HG03565 (cell line): ENCODE data around the gene NRIP2.

Experiments
- ATAC-seq: cut with Tn5 transposase; IDR thresholded peaks from one replicate; pipeline ENCODE4 v1.9.1; 2021; ENCODE audit warnings: mild to moderate bottlenecking, moderate library complexity; ENCODE audit not compliant: unreplicated experiment

NRIP2 gene

GRCh38 chr12:2851931-2852330, 17.1 kb upstream of the NRIP2 start:
- ATAC-seq = no peak

GRCh38 chr12:2845280-2845679, 10.4 kb upstream of the NRIP2 start:
- no peak for ATAC-seq

- ATAC-seq = no peak
These were observed 10.0 kb upstream of the NRIP2 start for GRCh38 chr12:2844786-2845185.

GRCh38 chr12:2842948-2843347, 8.1 kb upstream of the NRIP2 start:
- no peak for ATAC-seq

- no peak for ATAC-seq
These were observed 6.3 kb upstream of the NRIP2 start for GRCh38 chr12:2841056-2841650.

- no peak for ATAC-seq
These were observed 1.7 kb upstream of the NRIP2 start for GRCh38 chr12:2836574-2836973.

- ATAC-seq = no peak
These were observed 1.0 kb upstream of the NRIP2 start for GRCh38 chr12:2835691-2836403.

GRCh38 chr12:2833810-2834209, 1.0 kb downstream of the NRIP2 start:
- ATAC-seq = no peak

- ATAC-seq = no peak
These were observed 1.5 kb downstream of the NRIP2 start for GRCh38 chr12:2833327-2833726.

GRCh38 chr12:2832550-2833127, 2.2 kb downstream of the NRIP2 start:
- no peak for ATAC-seq

- ATAC-seq = no peak
These were observed 5.6 kb downstream of the NRIP2 start for GRCh38 chr12:2829275-2829674.

- ATAC-seq = no peak
These were observed 7.9 kb downstream of the NRIP2 start for GRCh38 chr12:2826721-2827515.

- ATAC-seq = no peak
These were observed 8.8 kb downstream of the NRIP2 start for GRCh38 chr12:2826036-2826435.

- no peak for ATAC-seq
These were observed 9.7 kb downstream of the NRIP2 start for GRCh38 chr12:2825132-2825531.

- ATAC-seq = no peak
These were observed 10.3 kb downstream of the NRIP2 start for GRCh38 chr12:2824541-2824940.

GRCh38 chr12:2823483-2823882, 11.4 kb downstream of the NRIP2 start:
- no peak for ATAC-seq

GRCh38 chr12:2820432-2820831, 14.4 kb downstream of the NRIP2 start:
- ATAC-seq = no peak

GRCh38 chr12:2819810-2820209, 15.0 kb downstream of the NRIP2 start:
- ATAC-seq = no peak

GRCh38 chr12:2813214-2814185, 21.3 kb downstream of the NRIP2 start:
- no peak for ATAC-seq
